H1 (cell line): ENCODE measurements around the gene POLR1C. TPM values are rescaled to one million over a fixed set of nuclear protein-coding genes. Genes with fewer than 3 reads are reported as not detected.

Experiments
- RNF2 ChIP-seq: fragments of 200-900, 300-1000 bp; sonication (generic); IDR thresholded peaks from 2 replicates; pipeline ENCODE4 v1.7.1; 2016; ENCODE audit warnings: borderline replicate concordance, low read depth, mild to moderate bottlenecking, antibody characterized with exemption, low read length; ENCODE audit not compliant: poor library complexity, severe bottlenecking; ENCODE audit errors: missing control alignments
- polyA plus RNA-seq, 7 experiments: library from polyadenylated mRNA; depleted of rRNA in 3 of 7; stranded (reverse) in 5 of 7; unstranded in 2 of 7; fragments of >200 nt in 5 of 7; fragments of 200-250 nt in 2 of 7; gene quantifications; 1 replicate in 5 of 7; 2 replicates in 1 of 7; 4 replicates in 1 of 7; pipeline versions ENCODE4 v1.2.1 to v1.2.3, GENCODE V29; 2011 to 2013; ENCODE audit warnings: missing spikeins in 2 of 7, mixed read lengths in 2 of 7
- total RNA-seq: library from RNA; stranded (reverse); fragmentation: NEBNext Ultra II Directional; extraction: Animal tissue kit (Norgen Biotek cat#: 25700); gene quantifications from 2 replicates; pipeline ENCODE4 v1.2.1, GENCODE V29; 2021

Gene POLR1C
- total and polyA plus RNA-seq, 2 of the 8 experiments (the other 6 are each of a cell fraction or from before 2014, with no cell fraction given), result 42.9 to 49.6 TPM

- TF ChIP-seq RNF2, result no peak
These were observed 5.0 kb upstream of the POLR1C start (continued) for GRCh38 chr6:43511824-43512415.
